ENCODE measurements around the gene ACTN4. TPM values are rescaled to one million over a fixed set of nuclear protein-coding genes. Genes with fewer than 3 reads are reported as not detected.

The ACTN4 gene
- total and polyA plus RNA-seq, 2 of the 4 experiments (the other 2 are of a cell fraction) = 541 to 659 TPM

- Histone ChIP-seq H3K27ac (ENCODE audit: insufficient read depth, low read length) (no peak overlapping the region), H3K4me1 (ENCODE audit: control insufficient read depth, insufficient read depth, low read length) (peaks cover 45% of the 10 kb centered on the region), H3K14ac (replicated peaks; ENCODE audit: low read depth, low read length) (no peak overlapping the region), H4K5ac (ENCODE audit: low read depth, low read length) (no peak overlapping the region), H2BK120ac (ENCODE audit: low read depth, low read length) (no peak overlapping the region), H3K56ac (ENCODE audit: extremely low read depth, insufficient read depth, low read length) (no peak overlapping the region), H3K4ac (ENCODE audit: low read depth, low read length) (peak overlapping the region; percentile 18; the same call in 1 of the 2 replicates), H2BK15ac (ENCODE audit: low read depth, low read length) (no peak overlapping the region), H3K18ac (ENCODE audit: low read depth, low read length) (no peak overlapping the region), H4K20me1 (ENCODE audit: insufficient read depth, low read length) (peaks cover 49% of the 10 kb centered on the region), H3K9me3 (ENCODE audit: control insufficient read depth, insufficient read depth, low read length) (no peaks in the 10 kb centered on the region), H2BK20ac (ENCODE audit: low read depth, low read length) (no peak overlapping the region), H3K27me3 (ENCODE audit: control insufficient read depth, insufficient read depth, low read length) (no peaks in the 10 kb centered on the region), H4K91ac (ENCODE audit: insufficient read depth, low read depth, low read length) (peak overlapping the region; percentile 26; the same call in 1 of the 2 replicates), H2BK5ac (ENCODE audit: low read depth, low read length, poor library complexity, severe bottlenecking) (peak overlapping the region; percentile 7), H3K9me1 (ENCODE audit: insufficient read depth, low read length) (peaks cover 28% of the 10 kb centered on the region), H2AK9ac (replicated peaks; ENCODE audit: low read depth, low read length, poor library complexity) (no peak overlapping the region), H3K4me3 (ENCODE audit: insufficient read depth, low read depth, low read length) (no peak overlapping the region), H2AFZ (replicated peaks; ENCODE audit: low read length, poor library complexity) (no peak overlapping the region), H3K4me2 (ENCODE audit: low read depth, low read length) (no peak overlapping the region), H2AK5ac (ENCODE audit: low read depth, low read length) (peak overlapping the region; percentile 11; the same call in 1 of the 2 replicates), H3K9ac (ENCODE audit: low read depth, low read length) (no peak overlapping the region), H4K8ac (ENCODE audit: low read depth in 2 of 2, low read length in 2 of 2) (no peak overlapping the region), H3K36me3 (ENCODE audit: control insufficient read depth, insufficient read depth, low read length) (peaks cover 91% of the 10 kb centered on the region), H3K23ac (ENCODE audit: low read depth, low read length) (peak overlapping the region; percentile 65; the same call in 1 of the 2 replicates), H3K79me1 (ENCODE audit: low read depth in 1 of 2, low read length in 2 of 2) (peaks cover 45 to 95% of the 10 kb centered on the region in 2 experiments)
- WGBS, 2 experiments (ENCODE audit: extremely low coverage in 2 of 2, insufficient read length in 1 of 2) = 100% methylated on average over 4 of the region's 10 CpGs; no CpG with 5 or more reads in 1 of the 2 experiments
- DNase-seq (no peak), ATAC-seq (ENCODE audit: low read depth) (no peak)
- TF ChIP-seq USF2 (IDR thresholded peaks at IDR 0.05; ENCODE audit: low read depth, low read length) (no peak), NFE2L2 (IDR thresholded peaks at IDR 0.05; ENCODE audit: low read depth, low read length) (no peak), BHLHE40 (IDR thresholded peaks at IDR 0.05; ENCODE audit: low read depth, low read length) (no peak), CHD1 (IDR thresholded peaks at IDR 0.05; ENCODE audit: low read depth, low read length) (no peak), CEBPB (IDR thresholded peaks at IDR 0.05; ENCODE audit: low read depth, low read length) (no peak), FOS (IDR thresholded peaks at IDR 0.05; ENCODE audit: low read depth, low read length) (no peak), POLR2A (IDR thresholded peaks at IDR 0.05; ENCODE audit: low read depth, low read length) (no peak), RFX5 (IDR thresholded peaks at IDR 0.05; ENCODE audit: low read depth, low read length) (no peak), RCOR1 (IDR thresholded peaks at IDR 0.05; ENCODE audit: insufficient replicate concordance, low read length) (no peak), MAZ (IDR thresholded peaks at IDR 0.05; ENCODE audit: borderline replicate concordance, low read depth, low read length) (no peak), SMC3 (IDR thresholded peaks at IDR 0.05; ENCODE audit: low read depth, low read length) (no peak), MXI1 (IDR thresholded peaks at IDR 0.05; ENCODE audit: borderline replicate concordance, low read depth, low read length) (no peak), MAFK (IDR thresholded peaks at IDR 0.05; ENCODE audit: low read depth, low read length) (no peak), RAD21 (IDR thresholded peaks at IDR 0.05; ENCODE audit: low read length) (no peak)
- TF ChIP-seq, protein P1, sequence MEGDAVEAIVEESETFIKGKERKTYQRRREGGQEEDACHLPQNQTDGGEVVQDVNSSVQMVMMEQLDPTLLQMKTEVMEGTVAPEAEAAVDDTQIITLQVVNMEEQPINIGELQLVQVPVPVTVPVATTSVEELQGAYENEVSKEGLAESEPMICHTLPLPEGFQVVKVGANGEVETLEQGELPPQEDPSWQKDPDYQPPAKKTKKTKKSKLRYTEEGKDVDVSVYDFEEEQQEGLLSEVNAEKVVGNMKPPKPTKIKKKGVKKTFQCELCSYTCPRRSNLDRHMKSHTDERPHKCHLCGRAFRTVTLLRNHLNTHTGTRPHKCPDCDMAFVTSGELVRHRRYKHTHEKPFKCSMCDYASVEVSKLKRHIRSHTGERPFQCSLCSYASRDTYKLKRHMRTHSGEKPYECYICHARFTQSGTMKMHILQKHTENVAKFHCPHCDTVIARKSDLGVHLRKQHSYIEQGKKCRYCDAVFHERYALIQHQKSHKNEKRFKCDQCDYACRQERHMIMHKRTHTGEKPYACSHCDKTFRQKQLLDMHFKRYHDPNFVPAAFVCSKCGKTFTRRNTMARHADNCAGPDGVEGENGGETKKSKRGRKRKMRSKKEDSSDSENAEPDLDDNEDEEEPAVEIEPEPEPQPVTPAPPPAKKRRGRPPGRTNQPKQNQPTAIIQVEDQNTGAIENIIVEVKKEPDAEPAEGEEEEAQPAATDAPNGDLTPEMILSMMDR (conservative IDR thresholded peaks at IDR 0.05; ENCODE audit: low read depth, low read length) = no peak
- TF ChIP-seq, protein P2, sequence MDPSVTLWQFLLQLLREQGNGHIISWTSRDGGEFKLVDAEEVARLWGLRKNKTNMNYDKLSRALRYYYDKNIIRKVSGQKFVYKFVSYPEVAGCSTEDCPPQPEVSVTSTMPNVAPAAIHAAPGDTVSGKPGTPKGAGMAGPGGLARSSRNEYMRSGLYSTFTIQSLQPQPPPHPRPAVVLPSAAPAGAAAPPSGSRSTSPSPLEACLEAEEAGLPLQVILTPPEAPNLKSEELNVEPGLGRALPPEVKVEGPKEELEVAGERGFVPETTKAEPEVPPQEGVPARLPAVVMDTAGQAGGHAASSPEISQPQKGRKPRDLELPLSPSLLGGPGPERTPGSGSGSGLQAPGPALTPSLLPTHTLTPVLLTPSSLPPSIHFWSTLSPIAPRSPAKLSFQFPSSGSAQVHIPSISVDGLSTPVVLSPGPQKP (IDR thresholded peaks at IDR 0.05; ENCODE audit: borderline replicate concordance, low read depth, low read length) = no peak
- BruUV-seq (replicated peaks) = no TSS peak
- POLR2A ChIA-PET (ENCODE audit: unreplicated experiment) = no interaction called here
- intact Hi-C loops (cut with micrococcal nuclease) (no loop called here), in situ Hi-C loops (cut with MboI; ENCODE audit: low sequenced_read_pairs) (no loop called here), dilution Hi-C loops (cut with HindIII; ENCODE audit: low sequenced_read_pairs, unreplicated experiment) (no loop called here)
- CTCF ChIA-PET = no interaction called here
Observed at GRCh38 chr19:38709119-38709518, 61.7 kb downstream of the ACTN4 start.

Measured in IMR-90 (cell line).